Calu3 (cell line): ENCODE measurements around the gene LIPC. TPM values are rescaled to one million over a fixed set of nuclear protein-coding genes. Genes with fewer than 3 reads are reported as not detected.

Experiments
- BruUV-seq: library from RNA; stranded (reverse); fragments of 400-500 nt; replicated peaks from 2 replicates; lab custom pipeline; 2021; lab: Mats Ljungman, UMichigan
- CTCF ChIA-PET: fragments of 300-600 bp; sonication (Branson Sonifier 250); formaldehyde crosslinking; loops from one replicate; lab custom pipeline; 2022; ENCODE audit warnings: antibody characterized with exemption; lab: Charles Lee
- DNase-seq: peaks from one replicate; pipeline ENCODE4 v3.0.0; 2022
- H3K27ac Mint-ChIP-seq: one replicate; pipeline ENCODE4 v1.8.0; 2022; ENCODE audit warnings: mixed read lengths; ENCODE audit not compliant: unreplicated experiment
- H3K27me3 Mint-ChIP-seq: one replicate; pipeline ENCODE4 v1.8.0; 2022; ENCODE audit warnings: mixed read lengths; ENCODE audit not compliant: unreplicated experiment
- H3K36me3 Mint-ChIP-seq: one replicate; pipeline ENCODE4 v1.8.0; 2022; ENCODE audit warnings: mild to moderate bottlenecking, moderate library complexity, mixed read lengths; ENCODE audit not compliant: insufficient read depth, unreplicated experiment
- H3K4me1 Mint-ChIP-seq: one replicate; pipeline ENCODE4 v1.8.0; 2022; ENCODE audit warnings: mild to moderate bottlenecking, low read depth, mixed read lengths; ENCODE audit not compliant: unreplicated experiment
- H3K4me3 Mint-ChIP-seq: one replicate; pipeline ENCODE4 v1.8.0; 2022; ENCODE audit warnings: mild to moderate bottlenecking, low read depth, moderate library complexity, mixed read lengths; ENCODE audit not compliant: unreplicated experiment
- H3K9me3 Mint-ChIP-seq: one replicate; pipeline ENCODE4 v1.8.0; 2022; ENCODE audit warnings: low read depth, mixed read lengths; ENCODE audit not compliant: unreplicated experiment
- CTCF ChIP-seq: fragments of 200-600 bp; IDR thresholded peaks from one replicate; pipeline ENCODE4 v1.8.0; 2022; ENCODE audit warnings: antibody characterized with exemption; ENCODE audit not compliant: unreplicated experiment
- intact Hi-C: fragments of 100-400 bp; cut with micrococcal nuclease; formaldehyde crosslinking; loops from one replicate; pipeline ENCODE4 v1.10.0; 2022; ENCODE audit not compliant: unreplicated experiment
- total RNA-seq: library from RNA; stranded (reverse); gene quantifications from 2 replicates; pipeline ENCODE4 v1.2.3, GENCODE V29; 2022

The LIPC gene
- total RNA-seq, 1 experiment from 2014 or later: not detected

- TF ChIP-seq CTCF: no peak
- BruUV-seq: no TSS peak
- CTCF ChIA-PET: no interaction called here
- Mint-ChIP-seq H3K9me3 (no peaks in the 10 kb centered on the region), H3K27ac (no peak overlapping the region), H3K36me3 (no peaks in the 10 kb centered on the region), H3K27me3 (no peaks in the 10 kb centered on the region), H3K4me3 (no peak overlapping the region), H3K4me1 (peaks cover 28% of the 10 kb centered on the region)
- DNase-seq: no peak
- intact Hi-C loops: loop anchor here (10.0 kb wide), 1 partner anchor 416 kb away; no protein-coding TSS in a partner anchor
These were observed 17.1 kb downstream of the LIPC start for GRCh38 chr15:58448906-58449305.

GRCh38 chr15:58451826-58452225, 20.0 kb downstream of the LIPC start:
- TF ChIP-seq CTCF: no peak
- intact Hi-C loops: no loop called here
- no peak for DNase-seq

GRCh38 chr15:58452775-58453174, 21.0 kb downstream of the LIPC start:
- no peaks in the 10 kb centered on the region for H3K27me3 Mint-ChIP-seq
- TF ChIP-seq CTCF: no peak
- no peak for DNase-seq
- no peak overlapping the region for H3K4me3 Mint-ChIP-seq
- no peaks in the 10 kb centered on the region for H3K9me3 Mint-ChIP-seq
- peaks cover 16% of the 10 kb centered on the region for H3K4me1 Mint-ChIP-seq
- no peak overlapping the region for H3K27ac Mint-ChIP-seq
- no peaks in the 10 kb centered on the region for H3K36me3 Mint-ChIP-seq
- no TSS peak for BruUV-seq
- intact Hi-C loops: no loop called here
- CTCF ChIA-PET: no interaction called here

More at GRCh38 chr15:58451826-58452225, 20.0 kb downstream of the LIPC start:
- CTCF ChIA-PET: no interaction called here
- Mint-ChIP-seq H3K27ac (no peak overlapping the region), H3K36me3 (no peaks in the 10 kb centered on the region), H3K9me3 (no peaks in the 10 kb centered on the region), H3K27me3 (no peaks in the 10 kb centered on the region), H3K4me1 (peaks cover 18% of the 10 kb centered on the region), H3K4me3 (no peak overlapping the region)
- BruUV-seq: no TSS peak

- intact Hi-C loops: no loop called here
- H3K4me1 Mint-ChIP-seq: peaks cover 20% of the 10 kb centered on the region
- no peak overlapping the region for H3K4me3 Mint-ChIP-seq
- no peaks in the 10 kb centered on the region for H3K27me3 Mint-ChIP-seq
- no peak for DNase-seq
- H3K36me3 Mint-ChIP-seq: no peaks in the 10 kb centered on the region
- no peak for TF ChIP-seq CTCF
- no peak overlapping the region for H3K27ac Mint-ChIP-seq
- no peaks in the 10 kb centered on the region for H3K9me3 Mint-ChIP-seq
- no TSS peak for BruUV-seq
- CTCF ChIA-PET: no interaction called here
These were observed 22.4 kb downstream of the LIPC start for GRCh38 chr15:58453931-58454793.
